GM04503 (cell line): ENCODE results near the gene MT4.

Source experiments
- DNase-seq: peaks from one replicate; pipeline ENCODE4 v3.0.0-alpha.2; 2012; ENCODE audit warnings: low read depth

The MT4 gene

DNA sequence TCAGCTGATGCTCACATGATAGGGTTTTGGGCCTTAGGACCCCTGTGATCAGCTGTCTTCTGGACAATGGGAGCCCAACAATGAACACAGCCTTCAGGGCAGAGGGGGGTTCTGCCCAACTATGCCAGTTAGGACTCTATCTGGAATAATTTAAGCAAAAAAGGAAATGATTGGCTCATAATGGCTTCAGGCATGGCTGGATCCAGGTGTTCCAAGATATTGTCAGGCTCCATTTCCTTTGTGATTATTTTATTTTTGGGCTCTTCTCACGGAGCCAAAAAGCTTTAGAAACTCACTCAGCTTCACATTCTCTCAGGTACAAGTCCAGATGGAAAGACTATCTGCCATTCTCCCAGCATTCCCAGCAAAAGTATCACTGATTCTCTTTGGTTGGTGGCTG lies 40.6 kb downstream of the MT4 start:
- DNase-seq: no peak

DNA sequence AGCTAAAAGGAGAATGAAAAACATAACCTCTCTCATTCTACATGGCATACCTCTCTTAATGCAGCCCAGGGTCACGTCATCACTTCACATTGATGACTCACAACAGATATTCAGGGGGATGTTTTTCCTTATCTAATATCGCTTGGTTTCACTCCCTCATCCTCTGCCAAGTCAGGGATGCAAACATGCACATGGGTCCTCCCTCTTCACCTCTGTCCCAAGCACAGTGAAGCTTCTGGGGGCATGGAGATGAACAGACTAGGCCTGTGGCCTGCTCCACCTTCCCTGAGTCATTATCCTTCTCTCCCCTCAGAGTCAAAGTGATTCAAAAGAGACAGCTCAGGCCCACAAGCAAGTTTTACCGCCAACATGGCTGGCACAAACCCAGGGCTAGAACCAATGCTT lies 41.2 kb downstream of the MT4 start:
- DNase-seq: no peak

DNA sequence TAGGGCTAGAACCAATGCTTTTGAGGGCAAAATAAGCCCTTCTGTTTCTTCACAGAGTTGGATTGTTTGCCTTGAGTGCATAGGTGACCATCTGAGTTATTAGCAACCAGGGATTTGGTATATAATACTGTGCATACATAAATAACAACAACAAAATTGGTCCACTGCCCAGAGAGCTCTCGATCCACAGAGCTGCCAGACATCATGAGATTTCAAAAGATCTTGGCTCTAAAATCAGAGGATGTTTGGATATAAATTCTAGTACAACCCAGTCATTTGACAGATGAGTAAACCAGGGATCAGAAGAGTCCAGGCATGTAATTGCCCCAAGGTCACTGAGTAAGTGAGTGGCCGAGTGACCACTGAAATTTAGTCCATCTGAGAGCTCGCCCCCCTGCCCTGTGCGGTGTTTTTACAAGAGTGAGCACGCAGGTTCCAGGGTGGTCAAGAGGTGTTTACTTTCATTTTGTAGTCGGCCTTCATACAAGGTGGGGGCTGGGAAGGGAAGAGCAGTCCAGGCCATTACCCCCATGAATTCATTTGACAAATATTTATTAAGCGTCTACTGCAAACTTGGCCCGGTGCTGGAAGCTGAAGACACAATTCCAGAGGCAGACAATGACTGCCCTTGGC lies 41.7 kb downstream of the MT4 start:
- peak; percentile 89 for DNase-seq

DNA sequence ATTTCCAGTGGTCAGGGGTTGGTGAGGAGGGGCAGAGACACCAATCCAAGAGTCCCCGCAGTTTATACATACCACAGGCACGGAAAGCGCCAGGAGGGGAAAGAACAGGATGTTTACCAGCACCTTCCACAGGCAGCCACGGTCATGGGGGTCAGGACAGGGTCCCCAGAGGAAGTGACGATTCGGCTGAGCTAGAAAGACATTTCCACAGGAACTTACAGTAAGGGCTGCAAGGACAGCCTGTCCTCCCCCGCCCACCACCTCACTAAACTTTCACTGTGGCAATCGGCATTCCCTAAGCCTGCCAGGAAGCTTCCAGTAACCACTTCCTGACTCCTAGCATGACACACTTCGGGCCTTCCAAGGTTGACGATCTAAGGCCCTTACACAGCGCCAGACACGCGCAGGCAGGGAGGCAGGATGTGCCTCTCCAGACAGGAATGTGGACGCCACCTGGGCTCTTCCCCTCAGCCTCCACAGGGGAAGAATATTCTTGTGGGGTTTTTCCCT lies 42.3 kb downstream of the MT4 start:
- peak; percentile 95 for DNase-seq

DNA sequence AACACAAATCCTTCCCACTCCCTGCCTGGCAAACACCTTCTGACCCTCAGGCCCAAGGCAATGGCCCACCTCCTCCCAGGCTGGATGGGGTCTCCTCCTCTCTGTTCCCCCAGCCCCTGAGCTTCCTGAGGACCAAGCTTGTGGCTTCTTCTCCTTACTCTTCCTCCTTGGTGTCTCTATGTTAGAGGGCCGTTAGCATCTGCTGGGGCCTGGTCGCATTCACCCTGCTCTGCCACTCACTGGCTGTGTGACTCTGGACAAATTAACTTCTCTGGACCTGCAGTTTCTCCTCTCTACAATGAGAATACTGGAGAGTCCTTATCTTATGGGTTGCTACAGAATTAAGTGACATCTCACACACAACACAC lies 42.8 kb downstream of the MT4 start:
- no peak for DNase-seq

DNA sequence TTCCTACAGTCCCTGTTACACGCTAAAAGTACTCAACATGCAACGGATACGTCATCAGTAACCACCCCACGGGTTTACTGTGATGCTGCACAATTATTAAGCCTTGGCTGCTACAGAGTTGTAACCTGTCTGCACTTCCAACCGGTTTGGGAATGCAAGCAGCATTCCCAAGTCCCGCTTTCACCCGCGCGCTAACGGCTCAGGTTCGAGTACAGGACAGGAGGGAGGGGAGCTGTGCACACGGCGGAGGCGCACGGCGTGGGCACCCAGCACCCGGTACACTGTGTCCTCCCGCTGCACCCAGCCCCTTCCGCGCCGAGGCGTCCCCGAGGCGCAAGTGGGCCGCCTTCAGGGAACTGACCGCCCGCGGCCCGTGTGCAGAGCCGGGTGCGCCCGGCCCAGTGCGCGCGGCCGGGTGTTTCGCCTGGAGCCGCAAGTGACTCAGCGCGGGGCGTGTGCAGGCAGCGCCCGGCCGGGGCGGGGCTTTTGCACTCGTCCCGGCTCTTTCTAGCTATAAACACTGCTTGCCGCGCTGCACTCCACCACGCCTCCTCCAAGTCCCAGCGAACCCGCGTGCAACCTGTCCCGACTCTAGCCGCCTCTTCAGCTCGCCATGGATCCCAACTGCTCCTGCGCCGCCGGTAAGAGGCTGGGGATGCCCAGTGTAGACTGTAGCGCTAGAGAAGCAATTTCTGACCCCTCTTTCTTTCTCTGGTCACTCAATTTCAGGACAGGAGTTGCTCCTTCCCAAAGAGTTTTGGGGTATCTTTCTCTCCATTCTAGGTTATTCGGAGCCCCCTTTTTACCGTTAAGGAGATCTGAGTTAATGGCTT lies 43.4 kb downstream of the MT4 start, which contains the start of gene MT2A:
Gene MT2A (plus strand): TSS at position 542 of the 833 bp plus-strand sequence. CDS start 72 bp downstream, at position 614.
- peak; percentile 75 for DNase-seq

DNA sequence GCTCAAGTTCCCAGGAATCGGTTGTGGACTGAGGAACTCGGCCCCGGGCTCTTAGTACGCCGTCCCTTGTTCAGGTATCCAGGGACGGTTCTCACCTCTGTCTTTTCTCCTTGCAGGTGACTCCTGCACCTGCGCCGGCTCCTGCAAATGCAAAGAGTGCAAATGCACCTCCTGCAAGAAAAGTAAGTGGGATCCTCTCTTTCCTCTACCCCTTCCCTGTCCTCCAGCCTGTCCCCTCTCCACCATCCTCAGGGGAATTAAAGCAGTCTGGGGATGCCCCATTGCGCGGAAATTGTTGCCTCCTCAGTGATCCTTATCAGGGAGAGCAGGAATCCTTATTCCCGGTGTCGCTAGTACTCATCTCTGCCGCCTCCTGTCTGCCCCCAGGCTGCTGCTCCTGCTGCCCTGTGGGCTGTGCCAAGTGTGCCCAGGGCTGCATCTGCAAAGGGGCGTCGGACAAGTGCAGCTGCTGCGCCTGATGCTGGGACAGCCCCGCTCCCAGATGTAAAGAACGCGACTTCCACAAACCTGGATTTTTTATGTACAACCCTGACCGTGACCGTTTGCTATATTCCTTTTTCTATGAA lies 44.1 kb downstream of the MT4 start:
- no peak for DNase-seq

DNA sequence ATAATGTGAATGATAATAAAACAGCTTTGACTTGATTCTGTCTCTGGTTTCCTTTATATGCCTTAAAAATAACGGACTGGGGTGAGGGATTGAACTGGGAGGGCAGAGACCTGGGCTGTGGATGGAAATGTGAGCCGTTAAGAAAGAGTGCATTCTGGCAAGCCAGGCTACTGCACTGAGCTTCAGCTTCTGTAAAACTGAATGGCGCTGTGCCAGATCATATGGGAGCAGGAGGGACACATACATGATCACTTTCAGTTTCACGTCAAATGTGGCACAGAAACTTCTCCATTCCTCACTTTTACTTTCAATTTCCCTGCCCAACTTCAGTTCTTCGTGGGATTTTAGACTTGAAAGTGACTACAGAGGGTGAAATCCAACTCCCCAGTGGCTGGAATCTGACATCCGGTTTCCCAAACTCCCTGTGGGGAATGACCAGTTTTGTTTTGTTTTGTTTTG lies 44.6 kb downstream of the MT4 start:
- DNase-seq: peak; percentile 70

DNA sequence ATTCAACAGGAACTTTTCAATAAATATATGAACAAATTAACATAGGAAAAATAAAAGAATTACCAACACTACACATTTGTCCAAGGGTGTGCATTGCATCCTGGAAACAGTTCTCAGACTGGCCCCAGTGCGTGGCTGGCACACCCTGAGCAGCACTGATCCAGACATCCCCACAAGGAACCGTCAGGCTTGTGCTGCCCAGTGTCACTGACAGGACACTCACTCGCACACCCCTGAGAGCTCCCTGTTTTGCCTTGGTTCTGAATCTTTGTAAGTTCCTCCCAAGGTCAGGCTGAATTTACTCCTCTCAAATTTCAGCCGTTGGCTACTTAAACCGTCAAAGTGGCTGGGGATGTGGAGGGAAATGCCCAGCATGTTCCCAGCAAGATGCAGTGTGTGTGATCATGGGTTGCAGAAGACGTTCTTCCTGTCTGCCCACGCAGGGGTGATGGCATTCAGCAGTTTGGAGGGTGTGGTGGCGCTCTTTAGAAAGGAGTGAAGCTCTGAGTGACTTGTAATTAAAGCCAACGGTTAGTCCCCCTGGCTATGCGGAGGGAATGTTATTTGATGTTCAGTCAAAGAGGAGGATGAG lies 45.2 kb downstream of the MT4 start:
- peak; percentile 52 for DNase-seq

DNA sequence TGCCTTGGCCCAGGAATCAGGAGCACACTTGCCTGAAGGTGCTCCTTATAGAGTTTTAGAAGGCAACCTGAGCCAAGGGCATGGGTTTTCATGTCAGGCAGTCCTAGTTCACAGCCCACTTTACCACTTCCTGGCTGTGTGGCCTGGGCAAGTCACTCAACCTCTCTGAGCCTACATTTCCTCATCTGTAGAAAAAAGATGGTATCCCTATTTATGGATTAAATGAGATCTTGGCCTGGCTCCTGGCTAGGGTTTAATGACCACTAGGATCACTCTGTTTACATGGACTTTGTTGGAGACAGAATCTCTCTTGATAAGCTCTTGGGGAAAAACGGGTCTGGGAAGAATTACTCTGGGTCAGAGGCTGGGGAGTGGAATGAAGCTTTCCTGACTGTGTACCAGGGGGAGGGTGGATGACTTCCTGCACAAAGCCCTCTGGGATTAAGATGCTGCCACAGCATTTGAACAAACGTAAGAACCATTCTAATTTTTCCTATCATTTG lies 45.8 kb downstream of the MT4 start:
- DNase-seq: no peak

DNA sequence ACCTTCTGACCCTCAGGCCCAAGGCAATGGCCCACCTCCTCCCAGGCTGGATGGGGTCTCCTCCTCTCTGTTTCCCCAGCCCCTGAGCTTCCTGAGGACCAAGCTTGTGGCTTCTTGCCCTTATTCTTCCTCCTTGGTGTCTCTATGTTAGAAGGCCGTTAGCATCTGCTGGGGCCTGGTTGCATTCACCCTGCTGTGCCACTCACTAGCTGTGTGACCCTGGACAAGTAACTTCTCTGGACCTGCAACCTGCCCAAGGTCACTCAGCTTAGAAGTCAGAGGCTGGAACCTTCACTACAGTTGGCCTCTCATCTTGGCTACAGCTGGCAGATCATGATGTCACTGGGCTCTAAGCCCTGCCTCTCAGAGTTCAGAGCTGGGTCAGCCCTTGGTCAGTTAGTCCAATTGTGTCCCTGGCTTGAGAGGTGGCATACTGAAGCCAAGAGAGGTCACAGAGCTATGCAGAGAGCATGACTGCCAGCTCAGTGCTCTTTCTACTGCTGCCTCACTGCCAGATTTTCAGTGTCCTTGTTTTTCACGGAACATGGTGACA lies 46.5 kb downstream of the MT4 start:
- DNase-seq: peak; percentile 54

DNA sequence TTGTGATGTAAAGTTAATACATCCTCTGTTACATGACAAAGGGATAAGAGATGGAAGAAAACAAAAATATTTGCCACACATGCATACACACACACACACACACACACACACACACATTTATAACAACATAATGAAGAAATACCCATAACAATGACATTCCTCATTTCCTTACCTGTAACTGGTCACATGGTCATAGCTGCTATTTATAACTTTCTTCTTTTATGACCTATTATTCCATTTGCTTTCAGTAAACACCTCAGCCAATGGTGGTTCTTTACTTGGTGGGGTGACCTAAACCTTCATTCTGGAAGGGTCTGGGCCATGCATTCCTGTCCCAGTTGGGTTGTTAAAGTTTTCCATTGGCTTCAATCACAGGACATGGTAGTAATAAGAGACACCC lies 48.8 kb downstream of the MT4 start:
- no peak for DNase-seq

DNA sequence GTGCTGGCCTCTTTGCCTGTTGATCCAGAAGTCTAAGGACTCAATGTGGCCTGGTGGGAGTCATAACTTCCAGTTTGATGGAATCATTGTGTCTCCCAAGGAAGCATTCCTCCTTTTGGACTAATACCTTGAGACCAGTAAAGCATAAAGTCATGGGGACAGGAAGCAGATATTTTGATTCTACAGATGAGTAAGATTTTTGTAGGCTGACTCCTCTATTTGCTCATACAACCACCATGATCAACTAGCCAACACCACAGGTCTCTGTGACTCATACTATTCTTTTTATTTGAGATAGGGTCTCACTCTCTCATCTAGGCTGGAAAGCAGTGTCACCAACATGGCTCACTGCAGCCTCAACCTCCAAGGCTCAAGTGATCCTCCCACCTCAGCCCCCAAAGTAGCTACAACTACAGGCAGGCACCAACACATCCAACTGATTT lies 49.7 kb downstream of the MT4 start:
- no peak for DNase-seq

DNA sequence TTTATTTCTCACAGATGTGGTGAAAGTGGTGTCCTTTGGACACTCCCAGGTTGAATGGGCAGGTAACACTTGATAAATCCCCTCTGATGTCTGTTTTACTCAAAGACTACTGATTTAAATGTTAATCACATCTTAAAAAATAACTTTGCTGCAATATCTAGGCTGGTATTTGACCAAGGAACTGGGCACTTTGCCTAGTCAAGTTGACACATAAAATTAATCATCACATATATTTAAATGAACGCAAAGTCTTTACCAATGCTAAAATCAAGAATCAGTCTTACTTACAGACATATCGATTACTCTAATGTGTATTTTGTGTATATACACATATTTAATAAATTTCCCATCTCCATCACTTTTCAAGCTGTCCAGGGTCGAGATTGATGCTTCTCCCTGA lies 50.5 kb downstream of the MT4 start:
- DNase-seq: no peak

DNA sequence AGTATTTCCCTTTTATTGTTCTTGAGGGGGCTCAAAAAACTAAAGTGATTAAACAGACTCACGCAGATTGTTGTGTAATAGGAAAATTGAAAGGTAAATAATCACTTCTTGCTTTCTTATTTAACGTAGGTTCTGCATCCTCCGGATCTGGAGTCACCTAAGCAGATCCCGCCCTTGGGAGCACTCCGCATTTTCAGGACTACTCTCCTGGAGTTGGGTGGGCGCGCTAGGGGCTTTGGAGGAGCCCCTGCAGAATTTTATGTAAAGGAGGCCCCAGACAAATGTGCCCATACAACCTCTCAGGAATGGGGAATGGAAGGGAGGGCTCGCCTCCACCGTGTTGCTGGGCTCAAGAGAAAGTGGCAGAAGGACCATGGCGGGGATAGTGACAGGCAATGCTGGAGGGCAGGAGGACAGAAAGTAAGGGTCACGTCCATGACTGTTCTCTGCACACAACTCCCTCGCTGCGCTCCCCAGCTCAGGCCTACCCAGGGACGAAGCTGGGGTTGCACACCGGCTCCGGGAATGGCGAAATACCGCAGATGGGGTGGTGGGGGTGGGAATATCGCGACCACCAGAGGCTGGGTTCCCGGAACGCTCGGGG lies 51.8 kb downstream of the MT4 start:
- DNase-seq: no peak

DNA sequence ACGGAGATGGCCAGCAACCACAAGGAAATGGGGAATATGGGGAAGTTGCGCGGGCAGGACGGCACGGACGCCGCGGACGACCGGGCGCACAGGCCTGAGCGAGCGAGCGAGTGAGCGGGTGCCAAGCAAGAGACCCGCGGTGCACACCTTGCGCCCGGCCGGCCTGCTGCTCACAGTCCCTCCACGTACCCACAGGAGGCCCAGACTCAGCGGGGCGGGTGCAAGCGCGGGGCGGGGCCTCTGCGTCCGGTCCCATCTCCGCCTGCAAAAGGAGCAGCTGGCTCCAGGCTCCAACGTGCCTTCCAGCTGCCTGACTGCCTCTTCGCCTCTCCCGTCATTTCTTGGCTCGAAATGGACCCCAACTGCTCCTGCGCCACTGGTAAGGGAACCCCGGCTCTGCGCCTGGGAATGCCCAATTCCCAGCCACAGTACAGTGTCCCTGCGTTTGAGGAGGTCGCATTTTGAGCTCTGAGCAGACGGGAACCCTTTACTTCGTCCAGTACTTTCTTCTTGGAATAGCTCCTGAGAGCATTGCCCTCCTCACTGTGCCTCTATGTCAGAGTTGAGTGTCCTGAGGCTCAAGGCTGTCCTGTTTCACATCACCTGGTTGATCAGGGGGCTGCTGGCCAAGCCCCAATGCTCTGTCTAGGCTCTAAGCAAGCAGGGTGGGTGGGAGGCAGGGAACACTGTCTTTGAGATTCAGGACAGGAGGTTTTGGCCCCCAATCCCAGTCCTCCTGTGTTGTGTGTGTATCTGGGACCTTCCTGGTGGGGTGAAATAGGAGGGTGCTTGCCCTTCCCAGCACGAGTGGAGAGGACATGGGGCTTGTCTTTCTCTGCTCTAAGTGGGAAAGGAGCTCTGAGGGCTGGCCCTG lies 52.6 kb downstream of the MT4 start:
- no peak for DNase-seq

DNA sequence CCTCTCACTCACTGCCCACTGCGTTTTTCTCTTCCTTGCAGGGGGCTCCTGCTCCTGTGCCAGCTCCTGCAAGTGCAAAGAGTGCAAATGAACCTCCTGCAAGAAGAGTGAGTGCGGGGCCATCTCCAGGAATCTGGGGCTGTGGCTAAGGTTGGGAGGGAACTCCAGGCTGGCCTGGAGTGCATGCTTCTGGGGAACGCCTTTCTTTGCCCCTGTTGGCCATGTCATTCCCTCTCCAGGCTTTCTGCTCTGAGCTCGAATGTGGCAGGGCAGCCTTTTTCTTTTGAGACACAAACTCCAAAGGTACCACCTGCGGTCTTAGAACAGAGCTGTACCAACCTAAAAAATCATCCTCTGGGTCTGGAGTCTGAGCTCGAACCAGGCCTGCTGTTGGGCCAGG lies 53.3 kb downstream of the MT4 start:
- DNase-seq: no peak
